GM19468 (cell line): Measurements from ENCODE around the gene CCDC136.

Source experiments
- ATAC-seq: cut with Tn5 transposase; IDR thresholded peaks from one replicate; pipeline ENCODE4 v1.9.1; 2021; ENCODE audit warnings: mild to moderate bottlenecking, moderate library complexity, moderate number of reproducible peaks; ENCODE audit not compliant: unreplicated experiment; ENCODE audit errors: extremely low read depth

CCDC136 gene

GRCh38 chr7:128830231-128831177, 38.7 kb downstream of the CCDC136 start, which contains the start of gene FLNC:
Gene FLNC (plus strand): TSS chr7:128830406. CDS start chr7:128830638, 232 bp downstream.
- no peak for ATAC-seq

- ATAC-seq, result no peak
Observed at GRCh38 chr7:128831178-128831993, 39.6 kb downstream of the CCDC136 start.

GRCh38 chr7:128831994-128832879, 40.5 kb downstream of the CCDC136 start:
- ATAC-seq, result no peak

GRCh38 chr7:128832880-128833147, 41.0 kb downstream of the CCDC136 start:
- no peak for ATAC-seq

- no peak for ATAC-seq
Observed at GRCh38 chr7:128833148-128833945, 41.6 kb downstream of the CCDC136 start.

GRCh38 chr7:128833946-128834325, 42.2 kb downstream of the CCDC136 start:
- ATAC-seq, result no peak

- no peak for ATAC-seq
Observed at GRCh38 chr7:128835231-128835751, 43.5 kb downstream of the CCDC136 start.

GRCh38 chr7:128835790-128836641, 44.2 kb downstream of the CCDC136 start:
- no peak for ATAC-seq

GRCh38 chr7:128836729-128837348, 45.1 kb downstream of the CCDC136 start:
- ATAC-seq, result no peak

GRCh38 chr7:128837521-128837921, 45.8 kb downstream of the CCDC136 start:
- ATAC-seq, result no peak

GRCh38 chr7:128838109-128838779, 46.5 kb downstream of the CCDC136 start:
- ATAC-seq, result no peak

GRCh38 chr7:128838981-128839731, 47.4 kb downstream of the CCDC136 start:
- ATAC-seq, result no peak

GRCh38 chr7:128839751-128840177, 48.0 kb downstream of the CCDC136 start:
- ATAC-seq, result no peak

- no peak for ATAC-seq
Observed at GRCh38 chr7:128840326-128841170, 48.8 kb downstream of the CCDC136 start.

GRCh38 chr7:128841171-128841690, 49.5 kb downstream of the CCDC136 start:
- no peak for ATAC-seq
